GM12875 (cell line): ENCODE data around the gene PTGES3.

Experiments used
- H3K4me3 ChIP-seq: one replicate; pipeline ENCODE4 v1.5.1; 2011; ENCODE audit warnings: low read depth, low read length, control low read depth
- CTCF ChIP-seq: IDR thresholded peaks from 2 replicates; pipeline ENCODE4 v1.5.1; 2011; ENCODE audit warnings: low read depth, mild to moderate bottlenecking, control low read depth, inconsistent platforms, low read length, moderate library complexity, borderline replicate concordance; ENCODE audit not compliant: insufficient read depth

Gene PTGES3

GRCh38 chr12:56616925-56617324 lies 71.2 kb downstream of the PTGES3 start:
- H3K4me3 ChIP-seq = no peak overlapping the region
- no peak for TF ChIP-seq CTCF

- no peak overlapping the region for H3K4me3 ChIP-seq
- TF ChIP-seq CTCF = no peak
Observed at GRCh38 chr12:56616244-56616643, 71.8 kb downstream of the PTGES3 start.

- no peak overlapping the region for H3K4me3 ChIP-seq
- TF ChIP-seq CTCF = no peak
Observed at GRCh38 chr12:56614627-56615026, 73.5 kb downstream of the PTGES3 start.
